Right lobe of liver (tissue), 6 donors: ENCODE data around the gene INPP5J. TPM values are rescaled to one million over a fixed set of nuclear protein-coding genes. Genes with fewer than 3 reads are reported as not detected.

ENCODE experiments used
- ATAC-seq, 4 donors: fragments of 200-7000 bp; cut with Tn5 transposase; one replicate each; pipeline ENCODE4 v1.9.1; 2020; ENCODE audit warnings: mild to moderate bottlenecking in 4 of 4, moderate library complexity in 4 of 4
- DNase-seq, 3 donors: peaks; one replicate each; pipeline ENCODE4 v3.0.0-alpha.2; 2020
- H3K27ac ChIP-seq, 3 donors: fragments of 200-600 bp; one replicate each; pipeline ENCODE4 v1.8.0; 2022
- H3K27me3 ChIP-seq, 2 donors: fragments of 200-600 bp; one replicate each; pipeline ENCODE4 v1.8.0; 2022
- H3K36me3 ChIP-seq, 4 donors: fragments of 200-600 bp; sonication (generic) in 1 of 4; one replicate each; pipeline versions ENCODE4 v1.5.1 to v1.8.0; 2017 to 2022; ENCODE audit warnings: control low read depth in 1 of 4
- H3K4me1 ChIP-seq, 4 donors: fragments of 200-600 bp; sonication (generic) in 1 of 4; one replicate each; pipeline versions ENCODE4 v1.5.1 to v1.8.0; 2017 to 2022; ENCODE audit warnings: control low read depth in 1 of 4
- H3K4me3 ChIP-seq, 3 donors: fragments of 200-600 bp; one replicate each; pipeline ENCODE4 v1.8.0; 2022
- H3K9me3 ChIP-seq, 4 donors: fragments of 200-600 bp; sonication (generic) in 1 of 4; one replicate each; pipeline versions ENCODE4 v1.5.1 to v1.8.0; 2017 to 2022; ENCODE audit warnings: control low read depth in 1 of 4
- POLR2A ChIP-seq: fragments of 450-650 bp; IDR thresholded peaks from one replicate; pipeline ENCODE4 v1.6.1; 2017; ENCODE audit warnings: antibody characterized with exemption, mild to moderate bottlenecking
- WGBS: methylation state at CpG from one replicate; pipeline ENCODE4 v1.1.6; 2018; ENCODE audit warnings: low coverage, low lambda C conversion rate; ENCODE audit not compliant: insufficient coverage; ENCODE audit errors: missing lambda C conversion rate; 5-methylcytosine and 5-hydroxymethylcytosine counted together
- intact Hi-C, 2 donors: fragments of 100-400 bp; cut with DNase I; formaldehyde crosslinking; loops; one replicate each; pipeline versions ENCODE4 v1.11.2 to v1.14.1; 2022
- total RNA-seq, 6 experiments: library from RNA; depleted of rRNA in 2 of 6; stranded (reverse); fragments of >200 nt in 2 of 6; fragmentation: NEBNext Ultra II Directional in 3 of 6; extraction: Animal tissue kit (Norgen Biotek cat#: 25700) in 3 of 6; gene quantifications; one replicate each; pipeline versions ENCODE4 v1.1.0 to v1.2.4, GENCODE V29; 2016 to 2023
- TF ChIP-seq, protein P1 (sequence below), 4 donors: fragments of 200-600 bp in 3 of 4; fragments of 450-650 bp in 1 of 4; IDR thresholded peaks; one replicate each; pipeline versions ENCODE4 v1.5.1 to v1.8.0; 2016 to 2022; ENCODE audit warnings: antibody characterized with exemption in 4 of 4, mild to moderate bottlenecking in 2 of 4
- donor health status: DM: no; HTN: yes; CAD: no.
- donor health status: DM: no; HTN: no; CAD: no.
- donor health status: DM: no; HTN: no; CAD: no.
- donor health status: DM: no; HTN: yes; CAD: no.
- donor health status: DM: no; HTN: yes; CAD: no.

The INPP5J gene
- total RNA-seq, 6 experiments from 2014 or later = 0.12 to 0.49 (median 0.26) TPM; not detected in 2

- Histone ChIP-seq H3K4me3 (no peak overlapping the region), H3K27me3 (no peaks in the 10 kb centered on the region), H3K9me3 (no peaks in the 10 kb centered on the region), H3K4me1 (no peaks in the 10 kb centered on the region), H3K36me3 (peaks cover 0 to 4% (median 0%) of the 10 kb centered on the region in 4 donors), H3K27ac (no peak overlapping the region)
- intact Hi-C loops = no loop called here
- WGBS = 89% methylated on average over 3 of the region's 18 CpGs
- TF ChIP-seq, protein P1, sequence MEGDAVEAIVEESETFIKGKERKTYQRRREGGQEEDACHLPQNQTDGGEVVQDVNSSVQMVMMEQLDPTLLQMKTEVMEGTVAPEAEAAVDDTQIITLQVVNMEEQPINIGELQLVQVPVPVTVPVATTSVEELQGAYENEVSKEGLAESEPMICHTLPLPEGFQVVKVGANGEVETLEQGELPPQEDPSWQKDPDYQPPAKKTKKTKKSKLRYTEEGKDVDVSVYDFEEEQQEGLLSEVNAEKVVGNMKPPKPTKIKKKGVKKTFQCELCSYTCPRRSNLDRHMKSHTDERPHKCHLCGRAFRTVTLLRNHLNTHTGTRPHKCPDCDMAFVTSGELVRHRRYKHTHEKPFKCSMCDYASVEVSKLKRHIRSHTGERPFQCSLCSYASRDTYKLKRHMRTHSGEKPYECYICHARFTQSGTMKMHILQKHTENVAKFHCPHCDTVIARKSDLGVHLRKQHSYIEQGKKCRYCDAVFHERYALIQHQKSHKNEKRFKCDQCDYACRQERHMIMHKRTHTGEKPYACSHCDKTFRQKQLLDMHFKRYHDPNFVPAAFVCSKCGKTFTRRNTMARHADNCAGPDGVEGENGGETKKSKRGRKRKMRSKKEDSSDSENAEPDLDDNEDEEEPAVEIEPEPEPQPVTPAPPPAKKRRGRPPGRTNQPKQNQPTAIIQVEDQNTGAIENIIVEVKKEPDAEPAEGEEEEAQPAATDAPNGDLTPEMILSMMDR (IDR thresholded peaks at IDR 0.05) = no peak
- TF ChIP-seq POLR2A = no peak
- DNase-seq (no peak), ATAC-seq (no peak)
Observed at GRCh38 chr22:31100762-31101525, 21.8 kb upstream of the INPP5J start.

DNA sequence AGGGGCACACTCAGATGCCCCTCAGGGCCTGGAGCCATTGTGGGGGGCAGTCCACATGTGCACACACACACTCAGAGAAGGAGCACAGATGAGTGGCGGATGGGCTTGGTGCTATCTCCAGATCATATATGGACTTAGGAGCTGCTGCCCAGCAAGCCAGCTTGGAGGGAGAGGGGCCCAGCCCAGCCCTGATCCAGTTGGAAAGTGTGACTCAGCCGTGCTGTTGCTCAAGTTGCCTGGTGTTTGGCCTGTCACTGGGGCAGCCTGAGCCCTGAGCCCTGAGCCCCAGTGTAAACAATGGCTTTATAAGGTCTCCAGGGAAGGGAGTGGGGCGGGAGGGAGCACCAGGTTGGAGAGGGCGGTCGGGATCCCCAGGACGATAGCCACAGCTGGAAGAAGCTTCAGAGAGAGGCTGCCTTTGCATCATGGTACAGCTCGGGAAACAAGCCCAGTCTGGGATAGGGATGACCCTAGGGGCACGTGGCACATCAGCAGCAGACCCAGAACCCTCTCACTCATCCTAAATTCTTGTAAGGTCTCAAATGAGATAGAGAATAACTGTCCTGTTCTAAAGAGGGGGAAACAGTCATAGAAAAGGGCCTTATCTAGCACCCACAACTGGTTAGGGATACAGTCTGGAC, 20.2 kb upstream of the INPP5J start:
- intact Hi-C loops = no loop called here
- no peak for TF ChIP-seq POLR2A
- TF ChIP-seq, protein P1 (IDR thresholded peaks at IDR 0.05) = no peak
- Histone ChIP-seq H3K36me3 (no peaks in the 10 kb centered on the region), H3K27me3 (no peaks in the 10 kb centered on the region), H3K4me3 (no peak overlapping the region), H3K4me1 (no peaks in the 10 kb centered on the region), H3K27ac (no peak overlapping the region), H3K9me3 (no peaks in the 10 kb centered on the region)
- peak in 1 of 4 donors; percentile 20 for ATAC-seq
- 80% methylated on average over 1 of the region's 8 CpGs for WGBS
- no peak for DNase-seq

GRCh38 chr22:31103111-31103510, 19.7 kb upstream of the INPP5J start:
- Histone ChIP-seq H3K27ac (no peak overlapping the region), H3K4me1 (peaks cover 0 to 4% (median 0%) of the 10 kb centered on the region in 4 donors), H3K36me3 (no peaks in the 10 kb centered on the region), H3K4me3 (no peak overlapping the region), H3K27me3 (no peaks in the 10 kb centered on the region), H3K9me3 (no peaks in the 10 kb centered on the region)
- intact Hi-C loops = no loop called here
- TF ChIP-seq, protein P1 (IDR thresholded peaks at IDR 0.05) = no peak
- no peak for TF ChIP-seq POLR2A
- ATAC-seq (no peak), DNase-seq (no peak)
- no CpG with 5 or more reads among the region's 2 CpGs for WGBS

DNA sequence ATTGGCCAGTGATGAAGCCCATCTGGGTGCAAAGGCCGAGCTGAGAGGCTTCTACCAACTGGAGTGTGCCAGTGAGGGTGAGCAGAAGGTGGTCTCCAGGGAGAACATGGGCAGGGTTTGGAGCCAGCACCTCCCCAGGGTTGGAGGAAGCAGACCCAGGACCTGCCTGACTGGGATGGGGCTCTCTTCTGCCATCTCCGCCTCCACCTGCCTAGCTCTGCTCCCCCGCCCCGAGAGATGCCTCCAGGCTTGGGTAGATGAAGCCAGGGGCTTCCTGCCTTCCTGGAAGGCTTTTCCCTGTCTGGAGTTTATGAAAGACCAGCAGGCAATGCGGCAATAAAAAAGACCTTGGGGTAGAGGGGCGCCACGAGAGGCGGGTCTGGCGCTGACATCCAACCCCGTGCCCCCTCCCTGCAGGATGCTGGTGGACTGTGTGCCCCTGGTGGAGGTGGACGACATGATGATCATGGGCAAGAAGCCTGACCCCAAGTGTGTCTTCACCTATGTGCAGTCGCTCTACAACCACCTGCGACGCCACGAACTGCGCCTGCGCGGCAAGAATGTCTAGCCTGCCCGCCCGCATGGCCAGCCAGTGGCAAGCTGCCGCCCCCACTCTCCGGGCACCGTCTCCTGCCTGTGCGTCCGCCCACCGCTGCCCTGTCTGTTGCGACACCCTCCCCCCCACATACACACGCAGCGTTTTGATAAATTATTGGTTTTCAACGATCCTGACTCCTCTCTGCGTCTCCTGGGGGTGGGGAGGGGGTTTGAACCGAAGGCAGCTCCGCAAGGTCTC, 18.7 kb upstream of the INPP5J start:
- Histone ChIP-seq H3K27me3 (no peaks in the 10 kb centered on the region), H3K4me1 (peaks cover 0 to 7% (median 0%) of the 10 kb centered on the region in 4 donors), H3K36me3 (no peaks in the 10 kb centered on the region), H3K4me3 (no peak overlapping the region), H3K9me3 (no peaks in the 10 kb centered on the region), H3K27ac (no peak overlapping the region)
- DNase-seq = peak in 1 of 3 donors; percentile 50
- intact Hi-C loops = no loop called here
- 40% methylated on average over 9 of the region's 33 CpGs for WGBS
- no peak for ATAC-seq
- TF ChIP-seq POLR2A = no peak
- TF ChIP-seq, protein P1 (IDR thresholded peaks at IDR 0.05) = no peak
